Esophagus squamous epithelium (tissue), 4 donors: ENCODE results near the gene LARP4B.

Experiments used
- CTCF ChIP-seq, 6 experiments: fragments of 450-650 bp in 4 of 6; fragments of 200-600 bp in 2 of 6; sonication (generic) in 2 of 6; IDR thresholded peaks; one replicate each; pipeline ENCODE4 v1.5.1; 2016 to 2019; ENCODE audit warnings: antibody characterized with exemption in 6 of 6, mild to moderate bottlenecking in 4 of 6, moderate library complexity in 4 of 6
- POLR2A ChIP-seq, 4 donors: fragments of 450-650 bp; IDR thresholded peaks; one replicate each; pipeline ENCODE4 v1.6.1; 2017; ENCODE audit warnings: antibody characterized with exemption in 4 of 4, mild to moderate bottlenecking in 4 of 4, moderate library complexity in 3 of 4

GRCh38 chr10:896982-897381 lies 34.5 kb downstream of the LARP4B start:
- TF ChIP-seq CTCF (IDR thresholded peaks at IDR 0.05): no peak
- TF ChIP-seq POLR2A (IDR thresholded peaks at IDR 0.05): no peak
